Stimulated activated memory B cell treated with anti-CD40 and anti-IgM and Interleukin-4, amounts not matched to agents 10 μg/mL and 1 μg/mL and 100 μg/mL, for 72 hours (primary cell): Measurements from ENCODE around the gene KRTAP4-4.
"Not testable (repeated sequence)": the region's sequence is repeated elsewhere in the genome, so short reads cannot be mapped to it uniquely, and the experiment has no call there.

ENCODE experiments used
- ATAC-seq: fragments of 150-1000 bp; cut with Tn5 transposase; 2 replicates; pipeline ENCODE4 v1.10.0; 2021
- H3K27ac Mint-ChIP-seq: one replicate; pipeline ENCODE4 v1.8.0; 2022; ENCODE audit warnings: mild to moderate bottlenecking, mixed read lengths
- H3K27me3 Mint-ChIP-seq: one replicate; pipeline ENCODE4 v1.8.0; 2022; ENCODE audit warnings: mixed read lengths
- H3K36me3 Mint-ChIP-seq: one replicate; pipeline ENCODE4 v1.8.0; 2022; ENCODE audit warnings: mixed read lengths
- H3K4me1 Mint-ChIP-seq: one replicate; pipeline ENCODE4 v1.8.0; 2022; ENCODE audit warnings: mixed read lengths
- H3K4me3 Mint-ChIP-seq: one replicate; pipeline ENCODE4 v1.8.0; 2022; ENCODE audit warnings: mild to moderate bottlenecking, moderate library complexity, mixed read lengths
- H3K9me3 Mint-ChIP-seq: one replicate; pipeline ENCODE4 v1.8.0; 2022; ENCODE audit warnings: mixed read lengths

Gene KRTAP4-4

GRCh38 chr17:41127371-41127770 is 33.2 kb downstream of the KRTAP4-4 start:
- Mint-ChIP-seq H3K27me3 (peaks cover 23% of the 10 kb centered on the region), H3K27ac (no peak overlapping the region), H3K4me1 (peaks cover 29% of the 10 kb centered on the region), H3K36me3 (no peaks in the 10 kb centered on the region), H3K4me3 (no peak overlapping the region), H3K9me3 (peaks cover 2% of the 10 kb centered on the region)
- ATAC-seq, result no peak

GRCh38 chr17:41126412-41126811 is 34.1 kb downstream of the KRTAP4-4 start:
- ATAC-seq, result no peak

GRCh38 chr17:41125064-41125463 is 35.5 kb downstream of the KRTAP4-4 start:
- Mint-ChIP-seq H3K27ac (no peak overlapping the region), H3K9me3 (peaks cover 3% of the 10 kb centered on the region), H3K36me3 (no peaks in the 10 kb centered on the region), H3K4me1 (peaks cover 28% of the 10 kb centered on the region), H3K4me3 (no peak overlapping the region), H3K27me3 (peaks cover 28% of the 10 kb centered on the region)
- no peak for ATAC-seq

More at GRCh38 chr17:41126412-41126811, 34.1 kb downstream of the KRTAP4-4 start:
- peaks cover 21% of the 10 kb centered on the region for H3K4me1 Mint-ChIP-seq
- H3K36me3 Mint-ChIP-seq, result no peaks in the 10 kb centered on the region
- H3K9me3 Mint-ChIP-seq, result peaks cover 3% of the 10 kb centered on the region
- no peak overlapping the region for H3K27ac Mint-ChIP-seq
- no peak overlapping the region for H3K4me3 Mint-ChIP-seq
- H3K27me3 Mint-ChIP-seq, result peaks cover 28% of the 10 kb centered on the region

GRCh38 chr17:41123991-41124371 is 36.6 kb downstream of the KRTAP4-4 start, which contains the start of gene KRTAP4-12:
Gene KRTAP4-12, minus strand, starts transcription at chr17:41124182. Its CDS starts 60 bp downstream, at chr17:41124122.
- H3K4me3 Mint-ChIP-seq, H3K27ac Mint-ChIP-seq, H3K9me3 Mint-ChIP-seq, ATAC-seq, H3K36me3 Mint-ChIP-seq: not testable (repeated sequence)
- Mint-ChIP-seq H3K4me1 (peaks cover 33% of the 10 kb centered on the region), H3K27me3 (peaks cover 28% of the 10 kb centered on the region)

- not testable (repeated sequence) for H3K9me3 Mint-ChIP-seq, H3K4me3 Mint-ChIP-seq, ATAC-seq, H3K27ac Mint-ChIP-seq, H3K36me3 Mint-ChIP-seq
- Mint-ChIP-seq H3K27me3 (peaks cover 28% of the 10 kb centered on the region), H3K4me1 (peaks cover 33% of the 10 kb centered on the region)
Measured at GRCh38 chr17:41123292-41123990, 37.1 kb downstream of the KRTAP4-4 start.

- Mint-ChIP-seq H3K9me3 (peaks cover 3% of the 10 kb centered on the region), H3K4me1 (peaks cover 44% of the 10 kb centered on the region), H3K27me3 (peaks cover 40% of the 10 kb centered on the region), H3K36me3 (peaks cover 5% of the 10 kb centered on the region), H3K27ac (no peak overlapping the region), H3K4me3 (no peak overlapping the region)
- no peak for ATAC-seq
Measured at GRCh38 chr17:41121742-41122141, 38.8 kb downstream of the KRTAP4-4 start.

GRCh38 chr17:41119696-41120690 is 40.6 kb downstream of the KRTAP4-4 start:
- peaks cover 50% of the 10 kb centered on the region for H3K4me1 Mint-ChIP-seq
- ATAC-seq, result peak; percentile 64
- H3K27me3 Mint-ChIP-seq, result peaks cover 41% of the 10 kb centered on the region
- not testable (repeated sequence) for H3K36me3 Mint-ChIP-seq, H3K9me3 Mint-ChIP-seq
- peak overlapping the region; percentile 61 for H3K27ac Mint-ChIP-seq
- peak overlapping the region; percentile 44 for H3K4me3 Mint-ChIP-seq

- peaks cover 5% of the 10 kb centered on the region for H3K36me3 Mint-ChIP-seq
- no peak overlapping the region for H3K4me3 Mint-ChIP-seq
- peaks cover 31% of the 10 kb centered on the region for H3K27me3 Mint-ChIP-seq
- no peak overlapping the region for H3K27ac Mint-ChIP-seq
- H3K4me1 Mint-ChIP-seq, result peaks cover 39% of the 10 kb centered on the region
- ATAC-seq, result no peak
- H3K9me3 Mint-ChIP-seq, result peaks cover 3% of the 10 kb centered on the region
Measured at GRCh38 chr17:41118721-41119120, 41.8 kb downstream of the KRTAP4-4 start.

- not testable (repeated sequence) for H3K4me3 Mint-ChIP-seq, H3K27ac Mint-ChIP-seq, H3K36me3 Mint-ChIP-seq, ATAC-seq, H3K9me3 Mint-ChIP-seq
- Mint-ChIP-seq H3K4me1 (peaks cover 31% of the 10 kb centered on the region), H3K27me3 (peaks cover 23% of the 10 kb centered on the region)
Measured at GRCh38 chr17:41117846-41118386, 42.6 kb downstream of the KRTAP4-4 start, which contains the start of gene KRTAP4-11. Gene KRTAP4-11, minus strand, starts transcription at chr17:41118373. Its CDS starts 58 bp downstream, at chr17:41118315.

GRCh38 chr17:41116297-41116696 is 44.3 kb downstream of the KRTAP4-4 start:
- Mint-ChIP-seq H3K4me3 (no peak overlapping the region), H3K36me3 (peaks cover 8% of the 10 kb centered on the region), H3K9me3 (peaks cover 1% of the 10 kb centered on the region), H3K27ac (no peak overlapping the region), H3K27me3 (peaks cover 14% of the 10 kb centered on the region), H3K4me1 (peaks cover 29% of the 10 kb centered on the region)
- peak; percentile 70 for ATAC-seq

GRCh38 chr17:41111151-41111885 is 49.2 kb downstream of the KRTAP4-4 start:
- H3K4me3 Mint-ChIP-seq, result no peak overlapping the region
- no peak overlapping the region for H3K27ac Mint-ChIP-seq
- ATAC-seq, result no peak
- peaks cover 3% of the 10 kb centered on the region for H3K9me3 Mint-ChIP-seq
- peaks cover 17% of the 10 kb centered on the region for H3K4me1 Mint-ChIP-seq
- H3K36me3 Mint-ChIP-seq, result peaks cover 7% of the 10 kb centered on the region
- H3K27me3 Mint-ChIP-seq, result peaks cover 2% of the 10 kb centered on the region
